Measurements from ENCODE around the gene AAK1.

Gene AAK1

GRCh38 chr2:69685321-69686048, 41.9 kb upstream of the AAK1 start:
- no peak for TF ChIP-seq CTCF (IDR thresholded peaks at IDR 0.05; ENCODE audit: insufficient read depth, low read depth, low read length, missing control alignments)
- no peak overlapping the region for H3K4me3 ChIP-seq (ENCODE audit: low read depth, low read length)
- peak; percentile 7 for DNase-seq (ENCODE audit: low read depth)

GRCh38 chr2:69683170-69683971, 39.8 kb upstream of the AAK1 start:
- TF ChIP-seq CTCF (IDR thresholded peaks at IDR 0.05; ENCODE audit: insufficient read depth, low read depth, low read length, missing control alignments) = no peak
- no peak for DNase-seq (ENCODE audit: low read depth)
- no peak overlapping the region for H3K4me3 ChIP-seq (ENCODE audit: low read depth, low read length)

GRCh38 chr2:69682525-69682924, 39.0 kb upstream of the AAK1 start:
- no peak for TF ChIP-seq CTCF (IDR thresholded peaks at IDR 0.05; ENCODE audit: insufficient read depth, low read depth, low read length, missing control alignments)
- H3K4me3 ChIP-seq (ENCODE audit: low read depth, low read length) = no peak overlapping the region
- no peak for DNase-seq (ENCODE audit: low read depth)

GRCh38 chr2:69680001-69680675, 36.6 kb upstream of the AAK1 start:
- TF ChIP-seq CTCF (IDR thresholded peaks at IDR 0.05; ENCODE audit: insufficient read depth, low read depth, low read length, missing control alignments) = no peak
- no peak overlapping the region for H3K4me3 ChIP-seq (ENCODE audit: low read depth, low read length)
- DNase-seq (ENCODE audit: low read depth) = no peak

GRCh38 chr2:69677914-69678313, 34.4 kb upstream of the AAK1 start:
- H3K4me3 ChIP-seq (ENCODE audit: low read depth, low read length) = no peak overlapping the region
- no peak for TF ChIP-seq CTCF (IDR thresholded peaks at IDR 0.05; ENCODE audit: insufficient read depth, low read depth, low read length, missing control alignments)
- DNase-seq (ENCODE audit: low read depth) = no peak

GRCh38 chr2:69676146-69676545, 32.6 kb upstream of the AAK1 start:
- no peak overlapping the region for H3K4me3 ChIP-seq (ENCODE audit: low read depth, low read length)
- TF ChIP-seq CTCF (IDR thresholded peaks at IDR 0.05; ENCODE audit: insufficient read depth, low read depth, low read length, missing control alignments) = no peak
- no peak for DNase-seq (ENCODE audit: low read depth)
